GM19193 (cell line): ENCODE measurements around the gene SULF2.

Source experiments
- POLR2A ChIP-seq: IDR thresholded peaks from 4 replicates; pipeline ENCODE4 v1.6.1; 2011; ENCODE audit not compliant: insufficient read depth, insufficient read length; ENCODE audit errors: extremely low read depth

The SULF2 gene

GRCh38 chr20:47620808-47621805 is 164.2 kb downstream of the SULF2 start:
- TF ChIP-seq POLR2A = no peak

DNA sequence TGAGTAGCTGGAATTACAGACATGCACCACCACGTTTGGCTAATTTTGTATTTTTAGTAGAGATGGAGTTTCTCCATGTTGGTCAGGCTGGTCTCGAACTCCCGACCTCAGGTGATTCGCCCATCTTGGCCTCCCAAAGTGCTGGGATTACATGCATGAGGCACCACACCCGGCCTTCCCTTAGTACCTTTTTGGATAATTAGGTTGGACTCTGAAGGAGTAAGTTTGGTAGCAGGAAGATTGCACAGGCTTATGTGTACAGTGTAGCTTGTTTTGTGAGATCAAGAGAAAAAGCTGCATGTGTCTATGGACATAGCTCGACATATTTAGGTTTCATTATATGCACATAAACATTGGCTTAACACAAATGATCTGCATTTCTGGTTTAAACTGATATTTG is 166.8 kb downstream of the SULF2 start:
- no peak for TF ChIP-seq POLR2A

GRCh38 chr20:47614703-47615309 is 170.5 kb downstream of the SULF2 start:
- TF ChIP-seq POLR2A = no peak

DNA sequence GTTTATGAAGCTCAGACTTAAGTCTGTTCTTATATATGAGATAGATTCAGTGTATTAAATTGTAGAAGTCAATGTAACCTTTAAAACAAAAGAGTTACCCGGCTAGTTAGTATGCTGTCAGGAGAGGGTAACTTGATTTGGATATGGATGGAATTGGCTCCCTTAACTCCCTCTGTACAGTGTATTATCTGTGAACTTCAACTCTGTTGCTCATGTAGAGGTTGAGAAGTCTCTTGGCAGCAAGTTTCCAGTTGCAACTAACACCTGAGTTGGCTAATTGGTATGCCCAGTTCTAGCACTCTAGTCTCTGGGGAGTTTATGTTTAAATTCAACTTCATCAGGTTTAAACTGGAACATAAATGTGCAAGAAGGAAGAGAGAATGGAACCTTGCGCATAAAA is 172.6 kb downstream of the SULF2 start:
- no peak for TF ChIP-seq POLR2A

GRCh38 chr20:47611785-47612184 is 173.5 kb downstream of the SULF2 start:
- TF ChIP-seq POLR2A = no peak

GRCh38 chr20:47610945-47611250 is 174.4 kb downstream of the SULF2 start:
- no peak for TF ChIP-seq POLR2A

DNA sequence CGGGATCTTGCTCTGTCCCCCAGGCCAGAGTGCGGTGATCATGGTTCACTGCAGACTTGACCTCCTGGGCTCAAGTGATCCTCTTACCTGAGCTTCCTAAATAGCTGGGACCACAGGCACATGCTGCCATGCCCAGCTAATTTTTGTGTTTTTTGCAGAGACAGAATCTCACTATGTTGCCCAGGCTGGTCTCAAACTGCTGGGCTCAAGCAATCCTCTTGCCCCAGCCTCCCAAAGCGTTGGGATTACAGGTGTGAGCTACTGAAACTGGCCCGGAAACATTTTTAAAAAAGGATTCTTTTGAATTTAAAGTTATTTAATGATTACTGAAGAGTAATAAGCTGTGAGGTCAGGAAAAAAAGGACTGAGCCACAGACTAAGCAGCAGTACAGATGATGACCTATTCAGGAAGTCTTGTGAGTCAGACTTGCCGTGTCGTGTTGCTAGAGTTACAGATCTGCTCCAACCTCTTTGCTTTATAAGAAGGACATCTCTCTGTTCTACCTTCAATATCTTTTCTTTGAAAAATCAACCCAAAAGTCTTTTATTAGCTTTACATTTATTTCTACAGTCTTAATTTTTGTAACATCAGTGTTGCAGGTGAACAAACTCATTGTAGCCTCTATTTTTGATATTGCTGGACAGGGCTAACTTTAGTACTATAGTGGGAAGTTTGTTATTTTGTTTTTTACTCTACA is 174.9 kb downstream of the SULF2 start:
- TF ChIP-seq POLR2A = no peak

GRCh38 chr20:47609001-47609400 is 176.3 kb downstream of the SULF2 start:
- TF ChIP-seq POLR2A = no peak
